Tibial nerve (tissue), 4 donors: ENCODE data around the gene TLNRD1. TPM values are rescaled to one million over a fixed set of nuclear protein-coding genes. Genes with fewer than 3 reads are reported as not detected.

Source experiments
- DNase-seq, 2 donors: peaks; one replicate each; pipeline ENCODE4 v3.0.0-alpha.2; 2019; ENCODE audit warnings: low spot score in 2 of 2
- H3K27ac ChIP-seq, 4 donors: fragments of 200-600 bp; sonication (generic) in 3 of 4; one replicate each; pipeline ENCODE4 v1.5.1; 2017 to 2019; ENCODE audit warnings: mild to moderate bottlenecking in 1 of 4
- H3K27me3 ChIP-seq, 2 donors: fragments of 200-600 bp; sonication (generic) in 1 of 2; one replicate each; pipeline versions ENCODE4 v1.5.1 to v1.6.0; 2017 to 2019
- H3K36me3 ChIP-seq, 3 donors: fragments of 200-600 bp; sonication (generic); one replicate each; pipeline ENCODE4 v1.5.1; 2018 to 2019
- H3K4me1 ChIP-seq, 4 donors: fragments of 200-600 bp; sonication (generic) in 3 of 4; one replicate each; pipeline ENCODE4 v1.5.1; 2017 to 2019
- H3K4me3 ChIP-seq, 4 donors: fragments of 200-600 bp; sonication (generic) in 3 of 4; one replicate each; pipeline ENCODE4 v1.5.1; 2017 to 2019; ENCODE audit warnings: mild to moderate bottlenecking in 1 of 4, moderate library complexity in 1 of 4
- H3K9me3 ChIP-seq, 4 donors: fragments of 200-600 bp; sonication (generic) in 3 of 4; one replicate each; pipeline ENCODE4 v1.5.1; 2017 to 2019
- CTCF ChIP-seq, 5 experiments: fragments of 200-600 bp in 3 of 5; fragments of 450-650 bp in 2 of 5; sonication (generic) in 3 of 5; IDR thresholded peaks; one replicate each; pipeline ENCODE4 v1.5.1; 2016 to 2019; ENCODE audit warnings: antibody characterized with exemption in 5 of 5, mild to moderate bottlenecking in 3 of 5, moderate library complexity in 2 of 5
- EP300 ChIP-seq, 2 donors: sonication (generic); formaldehyde crosslinking; IDR thresholded peaks; one replicate each; pipeline ENCODE4 v1.6.1; 2017; ENCODE audit warnings: antibody characterized with exemption in 2 of 2, mild to moderate bottlenecking in 1 of 2
- POLR2A ChIP-seq, 2 donors: fragments of 450-650 bp; IDR thresholded peaks; one replicate each; pipeline ENCODE4 v1.6.1; 2017; ENCODE audit warnings: antibody characterized with exemption in 2 of 2, mild to moderate bottlenecking in 2 of 2, moderate library complexity in 2 of 2
- WGBS, 2 donors: methylation state at CpG; one replicate each; pipeline ENCODE4 v1.1.5; 2018; 5-methylcytosine and 5-hydroxymethylcytosine counted together
- total RNA-seq, 4 donors: library from RNA; depleted of rRNA; stranded (reverse); fragments of >200 nt; gene quantifications; one replicate each; pipeline ENCODE4 v1.1.0, GENCODE V29; 2016

The TLNRD1 gene
- total RNA-seq, 4 donors from 2014 or later: 18.8 to 46.5 (median 30.0) TPM

GRCh38 chr15:81046290-81046689, 45.6 kb downstream of the TLNRD1 start:
- Histone ChIP-seq H3K9me3 (peaks cover 0 to 5% (median 0%) of the 10 kb centered on the region in 4 donors), H3K4me3 (no peak overlapping the region), H3K27me3 (no peaks in the 10 kb centered on the region), H3K36me3 (no peaks in the 10 kb centered on the region), H3K4me1 (no peaks in the 10 kb centered on the region), H3K27ac (no peak overlapping the region)
- no peak for TF ChIP-seq POLR2A (IDR thresholded peaks at IDR 0.05)
- no peak for TF ChIP-seq CTCF (IDR thresholded peaks at IDR 0.05)
- TF ChIP-seq EP300 (IDR thresholded peaks at IDR 0.05): no peak
- WGBS, 2 donors: 92 to 93% methylated on average over 2 of the region's 2 CpGs
- DNase-seq: no peak

- 79 to 83% methylated on average over 3 of the region's 3 CpGs for WGBS, 2 donors
- peaks cover 0 to 5% (median 0%) of the 10 kb centered on the region in 4 donors for H3K9me3 ChIP-seq
- no peak overlapping the region for H3K27ac ChIP-seq
- H3K4me1 ChIP-seq: no peaks in the 10 kb centered on the region
- H3K36me3 ChIP-seq: no peaks in the 10 kb centered on the region
- no peak for TF ChIP-seq POLR2A (IDR thresholded peaks at IDR 0.05)
- TF ChIP-seq CTCF (IDR thresholded peaks at IDR 0.05): no peak
- TF ChIP-seq EP300 (IDR thresholded peaks at IDR 0.05): no peak
- no peak overlapping the region for H3K4me3 ChIP-seq
- H3K27me3 ChIP-seq: no peaks in the 10 kb centered on the region
- DNase-seq: no peak
These were observed 47.2 kb downstream of the TLNRD1 start for GRCh38 chr15:81047928-81048327.

GRCh38 chr15:81049835-81050234, 49.1 kb downstream of the TLNRD1 start:
- 43 to 51% methylated on average over 4 of the region's 4 CpGs for WGBS, 2 donors
- no peak for TF ChIP-seq CTCF (IDR thresholded peaks at IDR 0.05)
- TF ChIP-seq POLR2A (IDR thresholded peaks at IDR 0.05): no peak
- no peak for TF ChIP-seq EP300 (IDR thresholded peaks at IDR 0.05)
- Histone ChIP-seq H3K27me3 (no peaks in the 10 kb centered on the region), H3K36me3 (no peaks in the 10 kb centered on the region), H3K9me3 (peaks cover 0 to 5% (median 0%) of the 10 kb centered on the region in 4 donors), H3K4me1 (no peaks in the 10 kb centered on the region), H3K4me3 (no peak overlapping the region), H3K27ac (no peak overlapping the region)
- no peak for DNase-seq

- Histone ChIP-seq H3K4me3 (no peak overlapping the region), H3K36me3 (no peaks in the 10 kb centered on the region), H3K27ac (no peak overlapping the region), H3K9me3 (peaks cover 0 to 5% (median 0%) of the 10 kb centered on the region in 4 donors), H3K4me1 (no peaks in the 10 kb centered on the region), H3K27me3 (no peaks in the 10 kb centered on the region)
- TF ChIP-seq CTCF (IDR thresholded peaks at IDR 0.05): no peak
- TF ChIP-seq POLR2A (IDR thresholded peaks at IDR 0.05): no peak
- no peak for TF ChIP-seq EP300 (IDR thresholded peaks at IDR 0.05)
- DNase-seq: no peak
These were observed 49.5 kb downstream of the TLNRD1 start for GRCh38 chr15:81050259-81050658.

GRCh38 chr15:81050805-81051204, 50.1 kb downstream of the TLNRD1 start:
- Histone ChIP-seq H3K4me1 (no peaks in the 10 kb centered on the region), H3K36me3 (no peaks in the 10 kb centered on the region), H3K9me3 (peaks cover 0 to 5% (median 0%) of the 10 kb centered on the region in 4 donors), H3K27me3 (no peaks in the 10 kb centered on the region), H3K4me3 (no peak overlapping the region), H3K27ac (no peak overlapping the region)
- TF ChIP-seq POLR2A (IDR thresholded peaks at IDR 0.05): no peak
- no peak for DNase-seq
- WGBS, 2 donors: 52 to 60% methylated on average over 4 of the region's 4 CpGs

GRCh38 chr15:81052046-81052445, 51.3 kb downstream of the TLNRD1 start:
- TF ChIP-seq EP300 (IDR thresholded peaks at IDR 0.05): no peak
- TF ChIP-seq CTCF (IDR thresholded peaks at IDR 0.05): no peak
- no peak for TF ChIP-seq POLR2A (IDR thresholded peaks at IDR 0.05)
- WGBS, 2 donors: 63 to 76% methylated on average over 2 of the region's 2 CpGs
- no peak for DNase-seq
- no peak overlapping the region for H3K27ac ChIP-seq
- peaks cover 0 to 7% (median 0%) of the 10 kb centered on the region in 4 donors for H3K4me1 ChIP-seq
- no peaks in the 10 kb centered on the region for H3K36me3 ChIP-seq
- no peaks in the 10 kb centered on the region for H3K9me3 ChIP-seq
- no peaks in the 10 kb centered on the region for H3K27me3 ChIP-seq
- H3K4me3 ChIP-seq: no peak overlapping the region
